ENCODE results near the gene RGP1. TPM values are rescaled to one million over a fixed set of nuclear protein-coding genes. Genes with fewer than 3 reads are reported as not detected.
A peak's percentile ranks its signal among the peaks of the same experiment; 100 is the strongest.

RGP1 gene
- total and polyA plus RNA-seq, 9 of the 15 experiments (the other 6 are each of a cell fraction or from before 2014, with no cell fraction given), result 0.42 to 13.8 (median 6.7) TPM

- peak in 1 of 2 experiments; percentile 6 for TF ChIP-seq E2F6 (IDR thresholded peaks at IDR 0.05; ENCODE audit: borderline replicate concordance in 1 of 2, extremely low read depth in 1 of 2, insufficient read depth in 1 of 2, insufficient read length in 1 of 2, low read depth in 1 of 2, low read length in 1 of 2, poor library complexity in 1 of 2, severe bottlenecking in 1 of 2)
- TF ChIP-seq ZNF57 (CRISPR knock-in tag; IDR thresholded peaks at IDR 0.05), result no peak
- TF ChIP-seq SNRNP70 (optimal IDR thresholded peaks at IDR 0.05; ENCODE audit: low read depth, low read length), result no peak
- no peak for TF ChIP-seq FOXK1 (CRISPR knock-in tag; IDR thresholded peaks at IDR 0.05; ENCODE audit: borderline replicate concordance)
- no peak for TF ChIP-seq ZBTB9 (CRISPR knock-in tag; IDR thresholded peaks at IDR 0.05)
- TF ChIP-seq ELF4 (CRISPR knock-in tag; IDR thresholded peaks at IDR 0.05), result no peak
- TF ChIP-seq ZSCAN32 (CRISPR knock-in tag; IDR thresholded peaks at IDR 0.05), result no peak
- TF ChIP-seq BRD9 (IDR thresholded peaks at IDR 0.05; ENCODE audit: low read depth, partially characterized antibody), result no peak
- TF ChIP-seq TCF3 (CRISPR knock-in tag; IDR thresholded peaks at IDR 0.05), result peak; percentile 40
- no peak for TF ChIP-seq ZNF12 (CRISPR knock-in tag; IDR thresholded peaks at IDR 0.05)
- TF ChIP-seq EHMT2 (IDR thresholded peaks at IDR 0.05), result no peak
- peak; percentile 55; the same call in 1 of the 2 replicates for TF ChIP-seq PHF8 (IDR thresholded peaks at IDR 0.05; ENCODE audit: borderline replicate concordance, low read length)
- no peak for TF ChIP-seq RAD21 (CRISPR knock-in tag; conservative IDR thresholded peaks at IDR 0.05 in 1 of 2, IDR thresholded peaks at IDR 0.05 in 1 of 2)
- no peak for TF ChIP-seq ZNF583 (CRISPR knock-in tag; IDR thresholded peaks at IDR 0.05)
- TF ChIP-seq DMBX1 (CRISPR knock-in tag; IDR thresholded peaks at IDR 0.05; ENCODE audit: borderline replicate concordance), result no peak
- no peak for TF ChIP-seq BDP1 (IDR thresholded peaks at IDR 0.05; ENCODE audit: insufficient read depth, insufficient read length)
- no peak for TF ChIP-seq ASH1L (IDR thresholded peaks at IDR 0.05; ENCODE audit: borderline replicate concordance, low read depth, partially characterized antibody)
- TF ChIP-seq USF2 (CRISPR knock-in tag; IDR thresholded peaks at IDR 0.05), result no peak
- TF ChIP-seq ZNF217 (CRISPR knock-in tag; IDR thresholded peaks at IDR 0.05), result no peak
- no peak for TF ChIP-seq THAP12 (CRISPR knock-in tag; IDR thresholded peaks at IDR 0.05)
- no peak for TF ChIP-seq E2F3 (CRISPR knock-in tag; IDR thresholded peaks at IDR 0.05)
- no peak for TF ChIP-seq ZNF239 (CRISPR knock-in tag; IDR thresholded peaks at IDR 0.05)
- no peak for TF ChIP-seq ZBED1 (IDR thresholded peaks at IDR 0.05)
- no peak for TF ChIP-seq NBN (IDR thresholded peaks at IDR 0.05; ENCODE audit: low read depth)
These were observed 17.5 kb upstream of the RGP1 start (continued) for GRCh38 chr9:35731415-35732184.
